K562 (cell line): ENCODE data around the gene OXT. TPM values are rescaled to one million over a fixed set of nuclear protein-coding genes. Genes with fewer than 3 reads are reported as not detected.

ENCODE experiments used
- BACH1 ChIP-seq: fragments of 200-800 bp; sonication (Bioruptor generic); IDR thresholded peaks from 2 replicates; pipeline ENCODE4 v1.6.1; 2016; ENCODE audit warnings: missing genetic modification characterization, missing compliant biosample characterization
- CBX1 ChIP-seq: sonication (generic); IDR thresholded peaks from 2 replicates; pipeline ENCODE4 v1.6.1; 2016; ENCODE audit warnings: antibody characterized with exemption, low read depth, mild to moderate bottlenecking
- CEBPB ChIP-seq: fragments of 450-650 bp; IDR thresholded peaks from 2 replicates; pipeline ENCODE4 v1.6.1; 2016; ENCODE audit warnings: missing genetic modification characterization, missing compliant biosample characterization
- FOXK1 ChIP-seq: sonication (generic); formaldehyde crosslinking; IDR thresholded peaks from 2 replicates; pipeline ENCODE4 v1.8.0; 2022; ENCODE audit warnings: missing genetic modification reagents, mild to moderate bottlenecking, borderline replicate concordance
- MIER1 ChIP-seq: fragments of 450-650 bp; IDR thresholded peaks from 2 replicates; pipeline ENCODE4 v1.6.1; 2016; ENCODE audit warnings: antibody characterized with exemption, mild to moderate bottlenecking, low read depth
- MTA1 ChIP-seq: fragments of 450-650 bp; IDR thresholded peaks from 2 replicates; pipeline ENCODE4 v1.6.1; 2017; ENCODE audit warnings: borderline replicate concordance
- NR2F6 ChIP-seq: fragments of 450-650 bp; formaldehyde crosslinking; IDR thresholded peaks from 2 replicates; pipeline ENCODE4 v1.4.0; 2020; ENCODE audit warnings: mild to moderate bottlenecking
- SIN3B ChIP-seq: fragments of 450-650 bp; IDR thresholded peaks from 2 replicates; pipeline ENCODE4 v1.6.1; 2017; ENCODE audit warnings: low read depth, mild to moderate bottlenecking, moderate library complexity
- TEAD4 ChIP-seq, 2 experiments: sonication (generic) in 1 of 2; formaldehyde crosslinking in 1 of 2; IDR thresholded peaks; 2 replicates each; pipeline versions ENCODE4 v1.6.1 to v1.8.0; 2012 to 2022; ENCODE audit warnings: borderline replicate concordance in 1 of 2, inconsistent platforms in 1 of 2, low read length in 1 of 2, mild to moderate bottlenecking in 1 of 2, missing genetic modification reagents in 1 of 2
- TRIM28 ChIP-seq: fragments of 450-650 bp; IDR thresholded peaks from 2 replicates; pipeline ENCODE4 v1.6.1; 2017
- polyA plus RNA-seq, 8 experiments: library from polyadenylated mRNA; depleted of rRNA in 4 of 8; stranded (reverse) in 5 of 8; unstranded in 3 of 8; fragments of >200 nt; fragmentation: Nextera tagmentation in 2 of 8; fragmentation: Illumina TruSeq in 1 of 8; extraction: Ambion mirVana in 2 of 8; extraction: Trizol in 1 of 8; gene quantifications; 2 replicates each; pipeline versions ENCODE4 v1.2.1 to v1.2.3, GENCODE V29; 2011 to 2014; ENCODE audit warnings: inconsistent platforms in 1 of 8, missing spikeins in 1 of 8
- total RNA-seq, 7 experiments: library from RNA; depleted of rRNA in 6 of 7; stranded (reverse); fragments of >200 nt in 6 of 7; fragmentation: Illumina TruSeq in 2 of 7; extraction: Trizol in 2 of 7; gene quantifications; 2 replicates each; pipeline versions ENCODE4 v1.2.1 to v1.2.3, GENCODE V29; 2011 to 2021; ENCODE audit warnings: low replicate concordance in 1 of 7
- TF ChIP-seq, protein P1 (sequence below): fragments of 450-650 bp; IDR thresholded peaks from 2 replicates; pipeline ENCODE4 v1.6.1; 2016; ENCODE audit warnings: low read depth
- TF ChIP-seq, protein P2 (sequence below): sonication (generic); formaldehyde crosslinking; IDR thresholded peaks from 2 replicates; pipeline ENCODE4 v1.8.0; 2022; ENCODE audit warnings: mild to moderate bottlenecking, low read depth, missing genetic modification reagents
- TF ChIP-seq, protein P3 (sequence below), 3 experiments: fragments of 200-800 bp in 1 of 3; sonication (Bioruptor generic) in 1 of 3; sonication (generic) in 1 of 3; formaldehyde crosslinking in 1 of 3; IDR thresholded peaks; 2 replicates each; pipeline versions ENCODE4 v1.6.1 to v1.8.0; 2016 to 2022; ENCODE audit warnings: mild to moderate bottlenecking in 2 of 3, missing compliant biosample characterization in 2 of 3, missing genetic modification characterization in 2 of 3, missing genetic modification reagents in 1 of 3

Gene OXT
- total and polyA plus RNA-seq, 9 of the 15 experiments (the other 6 are each of a cell fraction or from before 2014, with no cell fraction given) = not detected

DNA sequence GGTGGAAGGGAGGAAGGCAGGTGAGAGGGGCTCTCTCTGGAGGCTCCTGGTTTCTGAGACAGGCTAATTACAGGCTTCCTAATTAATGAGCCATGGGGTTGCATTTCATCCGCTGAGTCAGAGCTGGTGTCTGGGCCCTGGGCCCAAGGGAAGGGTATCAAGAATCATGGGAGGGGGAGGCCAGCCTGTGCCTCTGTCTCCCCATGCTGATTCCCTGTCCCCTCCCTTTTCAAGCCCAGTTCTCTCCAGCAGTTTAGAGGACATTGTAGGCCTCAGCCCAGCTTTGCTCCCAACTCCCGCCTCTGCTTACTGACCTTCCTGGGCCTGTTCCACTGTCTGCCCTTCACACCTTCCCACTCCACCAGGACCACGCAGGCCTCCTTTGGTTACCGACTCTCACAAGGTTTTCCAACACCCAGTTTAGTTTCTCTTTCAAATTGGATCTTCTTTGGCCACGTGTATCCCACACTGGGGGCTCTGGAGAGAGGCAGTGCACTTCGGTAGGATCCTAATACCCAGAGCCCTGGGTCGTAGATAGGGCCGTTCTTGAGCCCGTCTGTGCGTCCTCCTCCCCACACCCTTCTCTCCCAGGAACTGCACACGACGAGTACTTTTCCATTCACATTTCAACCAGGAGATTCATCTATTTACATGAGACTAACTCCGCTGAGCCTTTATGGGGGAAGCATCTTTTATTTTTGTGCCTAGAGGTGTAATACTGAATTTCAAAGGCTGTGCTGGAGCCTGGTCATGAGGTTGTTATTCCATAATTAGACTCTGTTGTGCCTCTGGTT lies 31.4 kb downstream of the OXT start (continued):
- TF ChIP-seq, protein P1, sequence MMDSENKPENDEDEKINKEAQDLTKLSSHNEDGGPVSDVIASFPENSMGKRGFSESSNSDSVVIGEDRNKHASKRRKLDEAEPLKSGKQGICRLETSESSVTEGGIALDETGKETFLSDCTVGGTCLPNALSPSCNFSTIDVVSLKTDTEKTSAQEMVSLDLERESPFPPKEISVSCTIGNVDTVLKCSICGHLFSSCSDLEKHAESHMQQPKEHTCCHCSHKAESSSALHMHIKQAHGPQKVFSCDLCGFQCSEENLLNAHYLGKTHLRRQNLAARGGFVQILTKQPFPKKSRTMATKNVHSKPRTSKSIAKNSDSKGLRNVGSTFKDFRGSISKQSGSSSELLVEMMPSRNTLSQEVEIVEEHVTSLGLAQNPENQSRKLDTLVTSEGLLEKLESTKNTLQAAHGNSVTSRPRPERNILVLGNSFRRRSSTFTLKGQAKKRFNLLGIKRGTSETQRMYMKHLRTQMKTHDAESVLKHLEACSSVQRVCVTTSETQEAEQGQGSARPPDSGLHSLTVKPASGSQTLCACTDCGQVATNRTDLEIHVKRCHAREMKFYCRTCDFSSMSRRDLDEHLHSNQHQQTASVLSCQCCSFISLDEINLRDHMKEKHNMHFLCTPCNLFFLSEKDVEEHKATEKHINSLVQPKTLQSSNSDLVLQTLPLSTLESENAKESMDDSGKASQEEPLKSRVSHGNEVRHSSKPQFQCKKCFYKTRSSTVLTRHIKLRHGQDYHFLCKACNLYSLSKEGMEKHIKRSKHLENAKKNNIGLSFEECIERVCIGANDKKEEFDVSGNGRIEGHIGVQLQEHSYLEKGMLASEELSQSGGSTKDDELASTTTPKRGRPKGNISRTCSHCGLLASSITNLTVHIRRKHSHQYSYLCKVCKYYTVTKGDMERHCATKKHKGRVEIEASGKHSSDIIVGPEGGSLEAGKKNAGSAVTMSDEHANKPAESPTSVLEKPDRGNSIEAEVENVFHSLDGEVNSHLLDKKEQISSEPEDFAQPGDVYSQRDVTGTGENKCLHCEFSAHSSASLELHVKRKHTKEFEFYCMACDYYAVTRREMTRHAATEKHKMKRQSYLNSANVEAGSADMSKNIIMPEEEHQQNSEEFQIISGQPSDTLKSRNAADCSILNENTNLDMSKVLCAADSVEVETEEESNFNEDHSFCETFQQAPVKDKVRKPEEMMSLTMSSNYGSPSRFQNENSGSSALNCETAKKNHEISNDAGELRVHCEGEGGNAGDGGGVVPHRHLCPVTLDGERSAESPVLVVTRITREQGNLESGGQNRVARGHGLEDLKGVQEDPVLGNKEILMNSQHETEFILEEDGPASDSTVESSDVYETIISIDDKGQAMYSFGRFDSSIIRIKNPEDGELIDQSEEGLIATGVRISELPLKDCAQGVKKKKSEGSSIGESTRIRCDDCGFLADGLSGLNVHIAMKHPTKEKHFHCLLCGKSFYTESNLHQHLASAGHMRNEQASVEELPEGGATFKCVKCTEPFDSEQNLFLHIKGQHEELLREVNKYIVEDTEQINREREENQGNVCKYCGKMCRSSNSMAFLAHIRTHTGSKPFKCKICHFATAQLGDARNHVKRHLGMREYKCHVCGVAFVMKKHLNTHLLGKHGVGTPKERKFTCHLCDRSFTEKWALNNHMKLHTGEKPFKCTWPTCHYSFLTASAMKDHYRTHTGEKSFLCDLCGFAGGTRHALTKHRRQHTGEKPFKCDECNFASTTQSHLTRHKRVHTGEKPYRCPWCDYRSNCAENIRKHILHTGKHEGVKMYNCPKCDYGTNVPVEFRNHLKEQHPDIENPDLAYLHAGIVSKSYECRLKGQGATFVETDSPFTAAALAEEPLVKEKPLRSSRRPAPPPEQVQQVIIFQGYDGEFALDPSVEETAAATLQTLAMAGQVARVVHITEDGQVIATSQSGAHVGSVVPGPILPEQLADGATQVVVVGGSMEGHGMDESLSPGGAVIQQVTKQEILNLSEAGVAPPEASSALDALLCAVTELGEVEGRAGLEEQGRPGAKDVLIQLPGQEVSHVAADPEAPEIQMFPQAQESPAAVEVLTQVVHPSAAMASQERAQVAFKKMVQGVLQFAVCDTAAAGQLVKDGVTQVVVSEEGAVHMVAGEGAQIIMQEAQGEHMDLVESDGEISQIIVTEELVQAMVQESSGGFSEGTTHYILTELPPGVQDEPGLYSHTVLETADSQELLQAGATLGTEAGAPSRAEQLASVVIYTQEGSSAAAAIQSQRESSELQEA = no peak
- no peak for TF ChIP-seq SIN3B
- TF ChIP-seq NR2F6 (CRISPR knock-in tag) = no peak
- no peak for TF ChIP-seq CBX1
- no peak for TF ChIP-seq BACH1 (tag)
- TF ChIP-seq TEAD4 (IDR thresholded peaks at IDR 0.05; ENCODE audit: low read length) = no peak
- TF ChIP-seq TEAD4 (CRISPR knock-in tag; IDR thresholded peaks at IDR 0.05; ENCODE audit: borderline replicate concordance) = no peak
- TF ChIP-seq MTA1 = no peak
- no peak for TF ChIP-seq CEBPB (tag)
- TF ChIP-seq TRIM28 = no peak
- TF ChIP-seq MIER1 = no peak
- TF ChIP-seq, protein P2, sequence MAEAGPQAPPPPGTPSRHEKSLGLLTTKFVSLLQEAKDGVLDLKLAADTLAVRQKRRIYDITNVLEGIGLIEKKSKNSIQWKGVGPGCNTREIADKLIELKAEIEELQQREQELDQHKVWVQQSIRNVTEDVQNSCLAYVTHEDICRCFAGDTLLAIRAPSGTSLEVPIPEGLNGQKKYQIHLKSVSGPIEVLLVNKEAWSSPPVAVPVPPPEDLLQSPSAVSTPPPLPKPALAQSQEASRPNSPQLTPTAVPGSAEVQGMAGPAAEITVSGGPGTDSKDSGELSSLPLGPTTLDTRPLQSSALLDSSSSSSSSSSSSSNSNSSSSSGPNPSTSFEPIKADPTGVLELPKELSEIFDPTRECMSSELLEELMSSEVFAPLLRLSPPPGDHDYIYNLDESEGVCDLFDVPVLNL (CRISPR knock-in tag) = no peak
- TF ChIP-seq, protein P3, sequence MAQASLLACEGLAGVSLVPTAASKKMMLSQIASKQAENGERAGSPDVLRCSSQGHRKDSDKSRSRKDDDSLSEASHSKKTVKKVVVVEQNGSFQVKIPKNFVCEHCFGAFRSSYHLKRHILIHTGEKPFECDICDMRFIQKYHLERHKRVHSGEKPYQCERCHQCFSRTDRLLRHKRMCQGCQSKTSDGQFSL (CRISPR knock-in tag; IDR thresholded peaks at IDR 0.05) = no peak
- TF ChIP-seq, protein P3 (tag; IDR thresholded peaks at IDR 0.05) = no peak
- TF ChIP-seq FOXK1 (CRISPR knock-in tag) = no peak
